SH-SY5Y (cell line): ENCODE measurements around the gene ZNF547.

Experiments used
- GATA2 ChIP-seq: IDR thresholded peaks from 2 replicates; pipeline ENCODE4 v1.6.1; 2011; ENCODE audit warnings: mild to moderate bottlenecking, low read depth, low read length
- GATA3 ChIP-seq: IDR thresholded peaks from 2 replicates; pipeline ENCODE4 v1.6.1; 2011; ENCODE audit warnings: low read depth, mild to moderate bottlenecking, low read length, moderate library complexity

DNA sequence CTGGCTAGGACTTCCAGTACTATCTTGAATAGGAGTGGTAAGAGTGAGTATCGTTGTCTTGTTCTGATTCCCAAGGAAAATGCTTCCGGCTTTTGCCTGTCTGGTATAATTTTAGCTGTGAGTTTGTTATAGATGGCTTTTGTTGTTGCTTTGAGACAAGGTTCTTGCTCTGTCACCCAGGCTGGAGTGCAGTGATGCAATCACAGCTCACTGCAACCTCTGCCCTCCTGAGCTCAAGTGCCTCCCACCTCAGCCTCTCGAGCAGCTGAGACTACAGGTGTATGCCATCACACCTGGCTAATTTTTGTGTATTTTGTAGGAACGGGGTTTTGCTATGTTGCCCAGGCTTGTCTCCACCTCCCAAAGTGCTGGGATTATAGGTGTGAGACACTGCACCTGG is 49.2 kb upstream of the ZNF547 start:
- TF ChIP-seq GATA2, result no peak
- no peak for TF ChIP-seq GATA3
